ENCODE results near the gene NPR1. TPM values are rescaled to one million over a fixed set of nuclear protein-coding genes. Genes with fewer than 3 reads are reported as not detected.

The NPR1 gene
- total RNA-seq (2014; rRNA removed; shearing (Covaris generic)): 0.24 and 0.26 TPM in 2 replicates

GRCh38 chr1:153678519-153679336 lies at the start of gene NPR1:
Gene NPR1 (plus strand): TSS chr1:153678688. CDS start chr1:153679109, 421 bp downstream.

GRCh38 chr1:153633754-153634665 lies 44.5 kb upstream of the NPR1 start, which contains the start of gene CHTOP:
Gene CHTOP (plus strand): TSS chr1:153634066. CDS start chr1:153636589, 2,523 bp downstream.

GRCh38 chr1:153658400-153659174 lies 19.9 kb upstream of the NPR1 start, which contains the start of gene SNAPIN:
Gene SNAPIN (plus strand): TSS chr1:153658703. CDS start chr1:153658744, 41 bp downstream.

GRCh38 chr1:153670859-153671627 lies 7.4 kb upstream of the NPR1 start, which contains the start of gene ILF2:
Gene ILF2 (minus strand): TSS chr1:153670993. CDS start chr1:153670922, 71 bp downstream.

GRCh38 chr1:153727463-153728304 lies 49.2 kb downstream of the NPR1 start, which contains the start of gene INTS3:
Gene INTS3 (plus strand): TSS chr1:153728050. CDS start chr1:153728635, 585 bp downstream.

Small RNAs within 50 kb of the gene (small RNA-seq; reads per million reads assigned to genes)
- gene MIR8083: not detected
- gene RF00019: not detected
- not detected for gene RN7SL372P

Other genes starting within 250 kb of the NPR1 start
- not detected in 2 replicates for gene S100A7, start 218.0 kb upstream of the NPR1 start, total RNA-seq (2014; rRNA removed; shearing (Covaris generic))
- 2,053 and 2,077 TPM in 2 replicates for gene S100A6, start 142.7 kb upstream of the NPR1 start, total RNA-seq (2014; rRNA removed; shearing (Covaris generic))
- 0.98 and 2.3 TPM in 2 replicates for gene S100A5, start 137.8 kb upstream of the NPR1 start, total RNA-seq (2014; rRNA removed; shearing (Covaris generic))
- 142 and 157 TPM in 2 replicates for gene S100A4, start 132.9 kb upstream of the NPR1 start, total RNA-seq (2014; rRNA removed; shearing (Covaris generic))
- 13.9 and 14.8 TPM in 2 replicates for gene S100A3, start 129.4 kb upstream of the NPR1 start, total RNA-seq (2014; rRNA removed; shearing (Covaris generic))
- 53.8 and 59.7 TPM in 2 replicates for gene S100A2, start 112.8 kb upstream of the NPR1 start, total RNA-seq (2014; rRNA removed; shearing (Covaris generic))
- 436 and 451 TPM in 2 replicates for gene S100A16, start 65.6 kb upstream of the NPR1 start, total RNA-seq (2014; rRNA removed; shearing (Covaris generic))
- gene S100A14, start 62.4 kb upstream of the NPR1 start, total RNA-seq (2014; rRNA removed; shearing (Covaris generic)): 1.1 and 1.8 TPM in 2 replicates
- gene S100A13, start 51.2 kb upstream of the NPR1 start, total RNA-seq (2014; rRNA removed; shearing (Covaris generic)): 583 and 631 TPM in 2 replicates
- 151 and 162 TPM in 2 replicates for gene S100A1, start 50.3 kb upstream of the NPR1 start, total RNA-seq (2014; rRNA removed; shearing (Covaris generic))
- gene CHTOP, start 44.6 kb upstream of the NPR1 start, total RNA-seq (2014; rRNA removed; shearing (Covaris generic)): 104 and 111 TPM in 2 replicates
- gene SNAPIN, start 20.0 kb upstream of the NPR1 start, total RNA-seq (2014; rRNA removed; shearing (Covaris generic)): 71.7 and 73.3 TPM in 2 replicates
- gene ILF2, start 7.7 kb upstream of the NPR1 start, total RNA-seq (2014; rRNA removed; shearing (Covaris generic)): 302 and 316 TPM in 2 replicates
- gene INTS3, start 49.4 kb downstream of the NPR1 start, total RNA-seq (2014; rRNA removed; shearing (Covaris generic)): 37.6 and 41.5 TPM in 2 replicates
- 10.2 and 14.5 TPM in 2 replicates for gene SLC27A3, start 96.7 kb downstream of the NPR1 start, total RNA-seq (2014; rRNA removed; shearing (Covaris generic))
- 9.7 and 11.2 TPM in 2 replicates for gene GATAD2B, start 244.3 kb downstream of the NPR1 start, total RNA-seq (2014; rRNA removed; shearing (Covaris generic))

Measured in A375 (cell line).